Measurements from ENCODE around the gene GPX6. TPM values are rescaled to one million over a fixed set of nuclear protein-coding genes. Genes with fewer than 3 reads are reported as not detected.

The GPX6 gene
- total and polyA plus RNA-seq, 12 donors: not detected

GRCh38 chr6:28537509-28538140 is 22.0 kb upstream of the GPX6 start:
- Histone ChIP-seq H3K4me3 (no peak overlapping the region), H3K27ac (no peak overlapping the region), H3K9me3 (no peaks in the 10 kb centered on the region), H3K4me1 (no peaks in the 10 kb centered on the region), H3K27me3 (peaks cover 0 to 87% (median 69%) of the 10 kb centered on the region in 7 donors), H3K36me3 (no peaks in the 10 kb centered on the region)
- no peak for DNase-seq
- no peak for ATAC-seq
- TF ChIP-seq CTCF (IDR thresholded peaks at IDR 0.05): no peak
- 31 to 34% methylated on average over 22 of the region's 22 CpGs for WGBS, 2 donors
- intact Hi-C loops (cut with DNase I): no loop called here

- H3K27ac ChIP-seq: no peak overlapping the region
- H3K4me1 ChIP-seq: no peaks in the 10 kb centered on the region
- H3K27me3 ChIP-seq: peaks cover 0 to 85% (median 67%) of the 10 kb centered on the region in 7 donors
- intact Hi-C loops (cut with DNase I): no loop called here
- TF ChIP-seq CTCF (IDR thresholded peaks at IDR 0.05): no peak
- DNase-seq (no peak), ATAC-seq (no peak)
- no peaks in the 10 kb centered on the region for H3K9me3 ChIP-seq
- WGBS, 2 donors: 5 to 6% methylated on average over 18 of the region's 18 CpGs
- H3K4me3 ChIP-seq: no peak overlapping the region
- H3K36me3 ChIP-seq: no peaks in the 10 kb centered on the region
Measured at GRCh38 chr6:28537065-28537464, 21.5 kb upstream of the GPX6 start.

GRCh38 chr6:28534875-28535274 is 19.3 kb upstream of the GPX6 start:
- ATAC-seq (no peak), DNase-seq (no peak)
- H3K4me3 ChIP-seq: no peak overlapping the region
- TF ChIP-seq CTCF (IDR thresholded peaks at IDR 0.05): no peak
- intact Hi-C loops (cut with DNase I): no loop called here
- H3K9me3 ChIP-seq: no peaks in the 10 kb centered on the region
- WGBS, 2 donors: 57% methylated on average over 2 of the region's 2 CpGs
- peaks cover 0 to 79% (median 62%) of the 10 kb centered on the region in 7 donors for H3K27me3 ChIP-seq
- H3K4me1 ChIP-seq: no peaks in the 10 kb centered on the region
- no peak overlapping the region for H3K27ac ChIP-seq
- no peaks in the 10 kb centered on the region for H3K36me3 ChIP-seq

- Histone ChIP-seq H3K4me3 (no peak overlapping the region), H3K4me1 (no peaks in the 10 kb centered on the region), H3K36me3 (no peaks in the 10 kb centered on the region), H3K27me3 (peaks cover 0 to 79% (median 60%) of the 10 kb centered on the region in 7 donors), H3K27ac (no peak overlapping the region), H3K9me3 (no peaks in the 10 kb centered on the region)
- intact Hi-C loops (cut with DNase I): no loop called here
- no peak for TF ChIP-seq CTCF (IDR thresholded peaks at IDR 0.05)
- 61 to 65% methylated on average over 3 of the region's 3 CpGs for WGBS, 2 donors
- DNase-seq (no peak), ATAC-seq (no peak)
Measured at GRCh38 chr6:28534306-28534705, 18.7 kb upstream of the GPX6 start.

Data from heart right ventricle (tissue), 16 donors.